Stimulated activated CD8-positive, alpha-beta memory T cell treated with anti-CD3 and anti-CD28 coated beads, Interleukin-12 subunit alpha, Interleukin-12 subunit beta, amount 100 ng/mL, for 24 hours (primary cell): Measurements from ENCODE around the gene C19orf53.

Source experiments
- DNase-seq: peaks from one replicate; pipeline ENCODE4 v3.0.0-alpha.2; 2020; ENCODE audit errors: extremely low read depth

C19orf53 gene

DNA sequence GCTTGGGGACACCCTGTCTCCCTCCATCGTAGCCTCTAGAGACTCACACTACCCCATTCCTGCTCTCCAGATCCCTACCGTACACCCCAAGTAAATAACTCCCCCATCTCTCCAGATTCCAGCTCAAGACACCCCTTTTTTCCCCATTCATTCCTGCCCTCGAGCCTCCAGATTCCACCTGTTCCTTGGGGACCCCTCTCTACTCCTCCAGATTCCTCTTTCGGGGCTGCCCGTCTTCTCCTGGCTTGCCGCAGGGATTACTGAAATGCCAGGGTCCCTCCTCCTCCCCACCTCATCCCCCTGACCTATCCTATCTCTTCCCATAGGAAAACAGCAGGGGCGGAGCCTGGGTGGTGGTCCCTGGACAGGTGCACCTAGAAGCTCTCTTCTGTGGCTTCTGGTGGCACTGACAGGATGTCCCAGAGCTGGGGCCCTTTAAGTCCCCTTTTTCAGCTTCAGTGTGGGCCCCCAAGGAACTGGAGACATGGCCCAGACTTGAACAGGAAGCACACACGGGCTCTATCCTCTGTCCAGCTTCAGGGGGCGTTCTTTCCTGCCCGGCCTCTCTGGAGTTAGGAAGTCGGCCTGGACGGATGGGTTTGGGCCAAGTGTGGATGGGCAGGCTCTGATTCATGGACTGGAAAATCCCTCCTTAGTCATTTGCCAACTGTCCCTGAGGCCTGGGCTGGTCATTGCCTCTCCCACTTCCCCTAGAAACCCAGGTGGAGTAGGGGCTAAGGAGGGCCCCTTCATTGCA lies 22.2 kb downstream of the C19orf53 start:
- DNase-seq, result no peak

DNA sequence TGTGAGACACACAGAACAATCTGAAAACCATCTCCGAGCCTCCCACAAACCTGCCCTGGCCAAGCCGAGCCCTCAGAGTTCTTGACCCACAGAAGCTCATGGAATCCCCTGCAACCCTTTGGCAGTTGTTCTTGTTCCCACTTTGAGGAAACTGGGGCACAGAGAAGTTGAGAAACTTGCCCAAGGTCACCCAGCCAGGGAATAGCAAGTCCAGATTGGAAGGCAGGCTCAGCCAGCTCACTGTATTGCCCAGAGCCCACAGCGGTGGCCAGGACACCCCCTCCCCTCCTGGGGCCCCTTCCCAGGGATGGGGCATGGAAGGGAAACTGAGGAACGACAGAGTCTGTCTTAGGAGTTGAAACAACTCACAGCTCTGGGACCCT lies 22.8 kb downstream of the C19orf53 start:
- no peak for DNase-seq

GRCh38 chr19:13797870-13798269 lies 23.6 kb downstream of the C19orf53 start:
- DNase-seq, result no peak

- DNase-seq, result no peak
These were observed 25.4 kb downstream of the C19orf53 start for GRCh38 chr19:13799669-13800068.

DNA sequence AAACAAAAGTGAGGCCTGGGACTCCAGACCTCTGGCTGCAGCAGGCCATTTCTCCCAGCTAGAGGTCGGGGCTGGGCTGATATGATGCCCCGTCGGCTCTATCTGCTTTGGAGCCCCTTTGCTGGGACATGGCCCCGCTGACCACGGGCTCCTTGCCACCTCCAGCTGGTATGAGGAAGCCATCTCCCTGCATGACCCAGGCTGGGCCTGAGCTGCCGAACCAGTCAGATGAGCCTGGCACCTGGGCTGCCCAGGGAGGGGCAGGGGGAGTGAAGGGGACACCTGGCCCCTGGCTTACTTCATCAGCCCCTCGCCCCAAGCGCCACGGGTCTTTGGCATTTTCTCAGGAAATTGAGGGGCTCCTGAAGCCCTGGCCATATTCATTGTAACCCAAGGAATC lies 28.8 kb downstream of the C19orf53 start:
- DNase-seq, result no peak

GRCh38 chr19:13804830-13805683 lies 30.8 kb downstream of the C19orf53 start:
- no peak for DNase-seq

DNA sequence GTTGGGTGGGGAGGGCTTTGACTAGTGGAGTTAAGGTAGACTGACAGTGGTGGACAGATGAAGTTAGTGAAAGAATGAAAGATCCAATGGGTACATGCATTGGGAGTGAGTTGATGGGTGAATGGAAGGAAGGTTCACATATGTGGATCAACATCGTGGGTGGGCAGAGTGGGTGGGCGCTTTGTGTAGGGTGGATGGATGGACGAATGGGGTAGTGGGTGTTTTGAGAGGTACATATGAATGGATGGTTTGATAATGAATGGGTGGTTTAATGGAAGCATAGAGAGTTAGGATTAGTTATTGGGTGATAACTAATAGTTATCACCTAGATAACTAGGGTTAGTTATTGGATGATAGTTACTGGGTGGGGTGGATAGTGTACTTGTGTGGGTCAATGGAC lies 32.5 kb downstream of the C19orf53 start:
- DNase-seq, result no peak

GRCh38 chr19:13807421-13808021 lies 33.3 kb downstream of the C19orf53 start:
- no peak for DNase-seq

GRCh38 chr19:13808856-13809255 lies 34.6 kb downstream of the C19orf53 start:
- DNase-seq, result no peak

DNA sequence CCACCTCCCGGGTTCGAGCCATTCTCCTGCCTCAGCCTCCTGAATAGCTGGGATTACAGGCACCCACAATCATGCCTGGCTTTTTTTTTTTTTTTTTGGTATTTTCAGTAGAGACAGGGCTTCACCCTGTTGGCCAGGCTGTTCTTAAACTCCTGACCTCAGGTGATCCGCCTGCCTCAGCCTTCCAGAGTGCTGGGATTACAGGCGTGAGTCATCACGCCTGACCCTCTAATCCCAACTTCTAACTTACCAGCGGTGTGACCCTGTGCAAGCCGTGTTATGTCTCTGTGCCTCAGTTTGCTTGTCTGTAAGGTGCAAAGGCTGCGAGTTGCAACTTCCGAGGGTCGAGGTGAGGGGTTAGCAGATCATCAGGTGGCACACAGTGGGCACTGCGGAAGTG lies 38.3 kb downstream of the C19orf53 start:
- no peak for DNase-seq

GRCh38 chr19:13813147-13813546 lies 38.9 kb downstream of the C19orf53 start:
- no peak for DNase-seq

DNA sequence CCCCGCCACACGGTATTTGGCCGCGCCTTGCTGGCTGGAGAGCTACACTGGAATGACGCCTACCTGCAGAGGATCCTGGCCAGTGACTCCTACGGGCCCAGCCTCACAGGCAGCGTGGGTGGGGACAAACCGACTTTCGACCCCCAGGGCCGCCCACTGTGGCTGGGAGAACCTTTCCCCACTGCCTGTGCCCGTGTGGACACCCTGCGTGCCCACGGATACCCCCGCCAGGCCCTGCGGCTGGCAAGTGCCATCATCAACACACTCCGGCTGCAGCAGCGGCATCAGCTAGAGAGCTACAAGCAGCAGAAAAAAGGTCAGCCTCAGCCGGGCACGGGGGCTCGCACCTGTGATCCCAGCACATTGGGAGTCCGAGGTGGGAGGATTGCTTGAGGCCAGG lies 40.3 kb downstream of the C19orf53 start:
- DNase-seq, result no peak

GRCh38 chr19:13817018-13817614 lies 42.9 kb downstream of the C19orf53 start:
- DNase-seq, result no peak

DNA sequence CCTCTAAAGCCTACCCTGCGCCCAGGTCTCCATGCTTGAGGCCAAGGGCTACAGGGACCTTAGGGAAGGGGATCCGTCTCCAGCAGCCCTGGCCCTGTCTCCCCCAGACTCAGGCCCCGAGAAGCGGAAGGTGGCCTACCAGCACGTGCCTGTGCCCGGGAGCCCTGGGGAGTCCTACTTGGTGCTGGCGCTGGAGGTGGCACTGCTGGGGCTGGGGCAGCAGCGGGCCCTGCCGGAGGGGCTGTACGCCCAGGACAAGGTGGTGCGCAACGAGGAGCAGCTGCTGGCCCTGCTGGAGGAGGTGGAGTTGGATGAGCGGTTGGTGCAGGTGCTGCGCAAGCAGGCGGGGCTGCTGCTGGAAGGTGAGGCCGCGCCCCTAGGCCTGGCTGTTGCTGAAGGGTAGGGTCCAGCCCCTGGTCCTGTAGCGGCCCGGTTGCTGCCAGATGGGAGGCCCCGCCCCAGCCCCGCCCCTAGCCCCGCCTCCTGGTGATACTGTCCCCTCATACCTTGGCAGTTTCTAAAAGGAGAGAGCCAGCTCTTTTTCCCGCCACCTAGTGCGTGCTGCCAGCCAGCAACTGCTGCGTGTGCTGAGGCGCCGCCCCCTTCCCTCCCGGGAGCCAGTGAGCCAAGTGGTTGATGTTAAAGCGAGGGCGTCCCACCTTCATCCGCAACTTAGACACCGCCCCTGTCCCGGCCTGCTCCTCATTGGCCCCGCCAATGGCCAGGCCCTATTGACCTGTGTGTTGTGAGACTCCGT lies 43.5 kb downstream of the C19orf53 start:
- no peak for DNase-seq

GRCh38 chr19:13819238-13819637 lies 45.0 kb downstream of the C19orf53 start:
- no peak for DNase-seq

- DNase-seq, result no peak
These were observed 47.0 kb downstream of the C19orf53 start for GRCh38 chr19:13821292-13821691.

DNA sequence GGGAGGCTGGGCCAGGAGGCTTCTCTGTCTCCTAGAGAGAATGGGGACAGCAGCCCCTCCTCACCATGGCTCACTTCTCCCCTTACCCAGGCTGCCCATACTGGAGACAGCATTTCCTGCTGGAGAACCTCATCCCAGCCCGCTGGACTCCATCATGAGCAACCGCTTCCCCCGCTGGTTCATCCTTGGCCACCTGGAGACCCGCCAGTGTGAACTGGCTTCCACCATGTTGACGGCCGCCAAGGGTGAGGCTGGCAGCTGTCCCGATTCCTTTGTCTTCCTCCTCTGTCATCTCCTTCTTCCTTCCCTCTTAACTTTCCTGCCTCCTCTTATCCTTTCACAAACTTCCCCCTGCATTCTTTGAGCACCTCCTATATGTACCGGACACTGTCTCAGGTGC lies 49.0 kb downstream of the C19orf53 start:
- DNase-seq, result no peak

GRCh38 chr19:13823901-13824300 lies 49.6 kb downstream of the C19orf53 start:
- DNase-seq, result no peak

DNA sequence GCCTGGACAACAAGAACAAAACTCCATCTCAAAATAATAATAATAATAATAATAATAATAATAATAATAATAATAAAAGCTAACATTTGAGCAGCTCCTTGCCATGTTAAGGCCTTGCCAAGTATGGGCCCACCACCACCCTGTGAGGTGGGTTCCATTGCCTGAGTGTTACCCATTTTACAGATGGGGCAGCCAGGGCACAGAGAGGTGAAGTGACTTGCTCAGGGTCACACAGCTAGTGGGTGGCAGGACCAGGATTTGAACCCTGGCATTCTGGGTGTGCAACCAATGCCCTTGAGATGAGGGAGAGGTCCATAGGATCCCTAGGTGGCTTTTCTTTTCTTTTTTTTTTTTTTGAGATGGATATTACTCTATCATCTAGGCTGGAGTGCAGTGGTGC lies 50.4 kb downstream of the C19orf53 start:
- no peak for DNase-seq

GRCh38 chr19:13825489-13826441 lies 51.5 kb downstream of the C19orf53 start:
- no peak for DNase-seq
